Endothelial cell of umbilical vein (primary cell): ENCODE results near the gene LRRC74B. TPM values are rescaled to one million over a fixed set of nuclear protein-coding genes. Genes with fewer than 3 reads are reported as not detected.

Experiments used
- BruUV-seq: library from RNA; stranded (reverse); fragments of 400-500 nt; replicated peaks from 2 replicates; lab custom pipeline; 2021; lab: Mats Ljungman, UMichigan
- CTCF ChIA-PET: fragments of 300-600, 350-600 bp; sonication (Branson Sonifier 250); formaldehyde crosslinking; loops from one replicate; lab custom pipeline; 2021; ENCODE audit warnings: antibody characterized with exemption, inconsistent platforms; lab: Charles Lee
- POLR2A ChIA-PET: fragments of 300-600, 350-600 bp; sonication (Branson Sonifier 250); formaldehyde crosslinking; loops from one replicate; lab custom pipeline; 2021; ENCODE audit warnings: antibody characterized with exemption, inconsistent platforms; lab: Charles Lee
- DNase-seq: peaks from one replicate; pipeline ENCODE4 v3.0.0-alpha.2; 2011; ENCODE audit warnings: low read depth, low spot score
- FAIRE-seq: peaks from 2 replicates; lab custom pipeline; 2011; peaks lifted over from hg19 to GRCh38; lab: Jason Lieb, UNC
- H2AFZ ChIP-seq: 2 replicates; pipeline ENCODE4 v1.6.0; 2012; ENCODE audit warnings: low read depth, low read length, control low read depth, inconsistent platforms
- H3K27ac ChIP-seq: 2 replicates; pipeline ENCODE4 v1.5.1; 2011; ENCODE audit warnings: low read depth, mild to moderate bottlenecking, control low read depth, low read length, moderate library complexity; ENCODE audit not compliant: insufficient read depth
- H3K27me3 ChIP-seq, 2 experiments: 2 replicates each; pipeline versions ENCODE4 v1.6.0 to v1.6.1; 2011; ENCODE audit warnings: low read length in 2 of 2, mixed read lengths in 1 of 2; ENCODE audit not compliant: control insufficient read depth in 2 of 2, insufficient read depth in 2 of 2
- H3K36me3 ChIP-seq, 2 experiments: 2 replicates in 1 of 2; 3 replicates in 1 of 2; pipeline ENCODE4 v1.5.1; 2011; ENCODE audit warnings: low read length in 2 of 2, mild to moderate bottlenecking in 1 of 2, moderate library complexity in 1 of 2; ENCODE audit not compliant: control insufficient read depth in 2 of 2, insufficient read depth in 2 of 2; ENCODE audit errors: extremely low read depth in 1 of 2
- H3K4me1 ChIP-seq: 3 replicates; pipeline ENCODE4 v1.5.1; 2011; ENCODE audit warnings: mild to moderate bottlenecking, low read length; ENCODE audit not compliant: control insufficient read depth, insufficient read depth; ENCODE audit errors: extremely low read depth
- H3K4me2 ChIP-seq: 2 replicates; pipeline ENCODE4 v1.6.1; 2011; ENCODE audit warnings: low read length, control low read depth, mixed read lengths; ENCODE audit not compliant: insufficient read depth
- H3K4me3 ChIP-seq, 3 experiments: fragments of 200-600 bp in 1 of 3; sonication (generic), shearing (Covaris generic) in 1 of 3; replicated peaks in 1 of 3; 2 replicates each; pipeline ENCODE4 v1.5.1; 2011 to 2016; ENCODE audit warnings: control low read depth in 3 of 3, low read length in 3 of 3, mild to moderate bottlenecking in 2 of 3, inconsistent platforms in 1 of 3, low read depth in 1 of 3, moderate library complexity in 1 of 3; ENCODE audit not compliant: insufficient read depth in 1 of 3
- H3K79me2 ChIP-seq: 2 replicates; pipeline ENCODE4 v1.6.0; 2012; ENCODE audit warnings: low read length, inconsistent platforms; ENCODE audit not compliant: control insufficient read depth, insufficient read depth
- H3K9ac ChIP-seq: replicated peaks from 2 replicates; pipeline ENCODE3; 2011; ENCODE audit warnings: low read length, control low read depth; ENCODE audit not compliant: insufficient read depth; ENCODE audit errors: extremely low read depth
- H3K9me1 ChIP-seq: replicated peaks from 3 replicates; pipeline ENCODE4 v1.6.0; 2011; ENCODE audit warnings: mild to moderate bottlenecking, low read length; ENCODE audit not compliant: control insufficient read depth, insufficient read depth; ENCODE audit errors: extremely low read depth
- H3K9me3 ChIP-seq: replicated peaks from 2 replicates; pipeline ENCODE4 v1.5.1; 2012; ENCODE audit warnings: low read length, inconsistent platforms; ENCODE audit not compliant: control insufficient read depth, insufficient read depth
- H4K20me1 ChIP-seq: replicated peaks from 2 replicates; pipeline ENCODE3; 2011; ENCODE audit warnings: mild to moderate bottlenecking, low read length; ENCODE audit not compliant: control insufficient read depth, insufficient read depth; ENCODE audit errors: extremely low read depth
- CTCF ChIP-seq, 2 donors: IDR thresholded peaks; 1 replicate in 1 of 2; 2 replicates in 1 of 2; pipeline ENCODE4 v1.5.1; 2011; ENCODE audit warnings: low read length in 2 of 2, mild to moderate bottlenecking in 2 of 2, moderate library complexity in 2 of 2, control low read depth in 1 of 2, inconsistent platforms in 1 of 2, low read depth in 1 of 2; ENCODE audit not compliant: insufficient read depth in 1 of 2; ENCODE audit errors: extremely low read depth in 1 of 2
- EZH2 ChIP-seq: IDR thresholded peaks from 2 replicates; pipeline ENCODE4 v1.6.1; 2012; ENCODE audit warnings: borderline replicate concordance, low read depth, mild to moderate bottlenecking, moderate library complexity, low read length, inconsistent platforms; ENCODE audit not compliant: severe bottlenecking
- FOS ChIP-seq: IDR thresholded peaks from 2 replicates; pipeline ENCODE4 v1.6.1; 2011; ENCODE audit warnings: mild to moderate bottlenecking, low read length, moderate library complexity, borderline replicate concordance; ENCODE audit not compliant: insufficient read depth
- GATA2 ChIP-seq: IDR thresholded peaks from 2 replicates; pipeline ENCODE4 v1.7.0; 2011; ENCODE audit warnings: low read depth, mild to moderate bottlenecking, moderate library complexity, mixed read lengths, low read length; ENCODE audit not compliant: insufficient read length, insufficient read depth
- JUN ChIP-seq: IDR thresholded peaks from 2 replicates; pipeline ENCODE4 v1.6.1; 2011; ENCODE audit warnings: borderline replicate concordance, low read depth; ENCODE audit not compliant: insufficient read length, insufficient read depth
- MAX ChIP-seq: IDR thresholded peaks from 2 replicates; pipeline ENCODE4 v1.6.1; 2011; ENCODE audit not compliant: insufficient read depth, insufficient read length
- MYC ChIP-seq: IDR thresholded peaks from one replicate; pipeline ENCODE4 v1.6.1; 2011; ENCODE audit warnings: mild to moderate bottlenecking, low read depth, low read length
- POLR2A ChIP-seq: IDR thresholded peaks from 2 replicates; pipeline ENCODE4 v1.6.1; 2012; ENCODE audit warnings: low read depth, mild to moderate bottlenecking, control low read depth, low read length
- POLR2AphosphoS5 ChIP-seq: IDR thresholded peaks from 2 replicates; pipeline ENCODE4 v1.6.1; 2012; ENCODE audit warnings: low read depth, mild to moderate bottlenecking, control low read depth, low read length, moderate library complexity; ENCODE audit not compliant: insufficient read depth
- dilution Hi-C: fragments of 300-500 bp; cut with MboI; formaldehyde crosslinking; loops from one replicate; pipeline ENCODE4 v1.15.0; 2019; ENCODE audit warnings: low sequenced_read_pairs; ENCODE audit not compliant: extremely low pct_ligation_motif_present
- intact Hi-C: fragments of 100-400 bp; cut with micrococcal nuclease; formaldehyde crosslinking; loops from one replicate; pipeline ENCODE4 v1.10.0; 2022
- polyA plus RNA-seq, 4 experiments: library from polyadenylated mRNA; depleted of rRNA in 3 of 4; stranded (reverse) in 3 of 4; unstranded in 1 of 4; fragments of >200 nt; gene quantifications; 2 replicates each; pipeline versions ENCODE4 v1.2.1 to v1.2.3, GENCODE V29; 2011 to 2012; ENCODE audit warnings: missing spikeins in 1 of 4
- total RNA-seq: library from RNA; stranded (reverse); gene quantifications from 2 replicates; pipeline ENCODE4 v1.2.3, GENCODE V29; 2021

The LRRC74B gene
- total and polyA plus RNA-seq, 2 donors (not counting 3 experiments of a cell fraction or from before 2014, with no cell fraction given), result not detected

- H2AFZ ChIP-seq, result no peak overlapping the region
- H3K27ac ChIP-seq, result no peak overlapping the region
- dilution Hi-C loops (no loop called here), intact Hi-C loops (loop anchor here (2.0 kb wide), 1 partner anchor 29 kb away; the partner anchor contains the start of gene LRRC74B)
- peaks cover 13% of the 10 kb centered on the region for H3K4me1 ChIP-seq
- no peak overlapping the region for H3K4me2 ChIP-seq
- H3K9ac ChIP-seq, result no peak overlapping the region
- no peak for TF ChIP-seq FOS
- no peak for TF ChIP-seq EZH2
- TF ChIP-seq MAX, result no peak
- TF ChIP-seq MYC, result no peak
- TF ChIP-seq POLR2A, result no peak
- TF ChIP-seq CTCF (IDR thresholded peaks at IDR 0.05; ENCODE audit: extremely low read depth in 1 of 2, insufficient read depth in 1 of 2, low read depth in 1 of 2, low read length in 2 of 2), result no peak
- no peak for TF ChIP-seq GATA2
- no peak for TF ChIP-seq POLR2AphosphoS5
- TF ChIP-seq JUN, result no peak
- H3K9me1 ChIP-seq, result no peaks in the 10 kb centered on the region
- H3K9me3 ChIP-seq, result no peaks in the 10 kb centered on the region
- no peak for FAIRE-seq
- no TSS peak for BruUV-seq
- H3K4me3 ChIP-seq, result no peak overlapping the region
- H3K79me2 ChIP-seq, result no peaks in the 10 kb centered on the region
- POLR2A ChIA-PET, result no interaction called here
- no peaks in the 10 kb centered on the region for H4K20me1 ChIP-seq
- H3K27me3 ChIP-seq, result no peaks in the 10 kb centered on the region
- CTCF ChIA-PET, result interaction anchor here (1.0 to 1.8 kb wide), 2 partner anchors 12 to 130 kb away, joined by 3 to 5 read pairs; no protein-coding TSS in a partner anchor
- H3K36me3 ChIP-seq, result no peaks in the 10 kb centered on the region
- no peak for DNase-seq
Measured at GRCh38 chr22:21015466-21016006, 30.2 kb upstream of the LRRC74B start.
